H9 (cell line): ENCODE results near the gene PPL. TPM values are rescaled to one million over a fixed set of nuclear protein-coding genes. Genes with fewer than 3 reads are reported as not detected.

Experiments
- DNase-seq: peaks from one replicate; pipeline ENCODE4 v3.0.0-alpha.2; 2017
- H2AFZ ChIP-seq: one replicate; pipeline ENCODE4 v1.6.1; 2013; ENCODE audit warnings: mild to moderate bottlenecking, low read length, control low read depth, moderate library complexity
- H2AK5ac ChIP-seq: 2 replicates; pipeline ENCODE4 v1.6.1; 2013; ENCODE audit warnings: low read length, control low read depth, mixed read lengths; ENCODE audit not compliant: insufficient read length
- H2BK120ac ChIP-seq: one replicate; pipeline ENCODE4 v1.6.1; 2013; ENCODE audit warnings: low read depth, mild to moderate bottlenecking, low read length, control low read depth, inconsistent platforms; ENCODE audit not compliant: poor library complexity, severe bottlenecking
- H2BK12ac ChIP-seq: 2 replicates; pipeline ENCODE4 v1.6.1; 2013; ENCODE audit warnings: low read length, control low read depth, mixed read lengths, low read depth; ENCODE audit not compliant: insufficient read length
- H2BK15ac ChIP-seq: 2 replicates; pipeline ENCODE4 v1.6.1; 2013; ENCODE audit warnings: low read depth, low read length, control low read depth
- H2BK20ac ChIP-seq: one replicate; pipeline ENCODE4 v1.6.1; 2013; ENCODE audit warnings: low read depth, mild to moderate bottlenecking, low read length, control low read depth, inconsistent platforms; ENCODE audit not compliant: poor library complexity, severe bottlenecking
- H2BK5ac ChIP-seq: 2 replicates; pipeline ENCODE4 v1.6.1; 2013; ENCODE audit warnings: low read length, control low read depth, mixed read lengths; ENCODE audit not compliant: insufficient read length
- H3K14ac ChIP-seq: 2 replicates; pipeline ENCODE4 v1.6.1; 2013; ENCODE audit warnings: low read length, control low read depth; ENCODE audit not compliant: insufficient read depth
- H3K18ac ChIP-seq: 2 replicates; pipeline ENCODE4 v1.6.1; 2013; ENCODE audit warnings: low read depth, mild to moderate bottlenecking, mixed read lengths, low read length, control low read depth; ENCODE audit not compliant: insufficient read length
- H3K23ac ChIP-seq: 2 replicates; pipeline ENCODE4 v1.6.1; 2013; ENCODE audit warnings: low read length, control low read depth, mixed read lengths, low read depth; ENCODE audit not compliant: insufficient read length
- H3K23me2 ChIP-seq: 2 replicates; pipeline ENCODE4 v1.6.1; 2013; ENCODE audit warnings: low read depth, mild to moderate bottlenecking, mixed read lengths, low read length, control low read depth; ENCODE audit not compliant: insufficient read length, poor library complexity, severe bottlenecking
- H3K27ac ChIP-seq: 2 replicates; pipeline ENCODE4 v1.5.1; 2013; ENCODE audit warnings: low read length, control low read depth, mixed read lengths, low read depth; ENCODE audit not compliant: insufficient read length
- H3K27me3 ChIP-seq: 2 replicates; pipeline ENCODE4 v1.6.1; 2013; ENCODE audit warnings: low read length, control low read depth, inconsistent platforms; ENCODE audit not compliant: insufficient read depth
- H3K4ac ChIP-seq: 2 replicates; pipeline ENCODE4 v1.6.1; 2013; ENCODE audit warnings: low read depth, mild to moderate bottlenecking, control low read depth, inconsistent platforms, low read length, moderate library complexity
- H3K4me1 ChIP-seq: 2 replicates; pipeline ENCODE4 v1.6.1; 2013; ENCODE audit warnings: low read length, control low read depth, inconsistent platforms; ENCODE audit not compliant: insufficient read depth
- H3K4me2 ChIP-seq: 2 replicates; pipeline ENCODE4 v1.6.1; 2013; ENCODE audit warnings: low read length, control low read depth, mixed read lengths; ENCODE audit not compliant: insufficient read length, insufficient read depth
- H3K56ac ChIP-seq: 2 replicates; pipeline ENCODE4 v1.6.1; 2013; ENCODE audit warnings: low read depth, mild to moderate bottlenecking, mixed read lengths, low read length, control low read depth; ENCODE audit not compliant: insufficient read length
- H3K79me1 ChIP-seq: 2 replicates; pipeline ENCODE4 v1.6.1; 2013; ENCODE audit warnings: low read depth, mild to moderate bottlenecking, moderate library complexity, low read length, control low read depth, inconsistent platforms; ENCODE audit not compliant: insufficient read depth, poor library complexity, severe bottlenecking
- H3K79me2 ChIP-seq: 2 replicates; pipeline ENCODE4 v1.6.1; 2013; ENCODE audit warnings: low read length, control low read depth, inconsistent platforms; ENCODE audit not compliant: insufficient read depth
- H3K9ac ChIP-seq: 2 replicates; pipeline ENCODE4 v1.6.1; 2013; ENCODE audit warnings: low read length, control low read depth, mixed read lengths; ENCODE audit not compliant: insufficient read length; ENCODE audit errors: extremely low read depth
- H3K9me3 ChIP-seq: one replicate; pipeline ENCODE4 v1.6.1; 2013; ENCODE audit warnings: low read depth, low read length, inconsistent platforms; ENCODE audit not compliant: control insufficient read depth
- H3T11ph ChIP-seq: one replicate; pipeline ENCODE4 v1.6.1; 2013; ENCODE audit warnings: mild to moderate bottlenecking, low read length, control low read depth, inconsistent platforms
- H4K20me1 ChIP-seq: one replicate; pipeline ENCODE4 v1.6.1; 2013; ENCODE audit not compliant: control insufficient read depth, insufficient read length, insufficient read depth
- H4K5ac ChIP-seq: 2 replicates; pipeline ENCODE4 v1.6.1; 2013; ENCODE audit warnings: low read depth, mild to moderate bottlenecking, mixed read lengths, low read length, control low read depth; ENCODE audit not compliant: insufficient read length
- H4K8ac ChIP-seq: replicated peaks from 2 replicates; pipeline ENCODE4 v1.6.1; 2013; ENCODE audit warnings: low read length, control low read depth, mixed read lengths, low read depth; ENCODE audit not compliant: insufficient read length
- H4K91ac ChIP-seq: 2 replicates; pipeline ENCODE4 v1.6.1; 2013; ENCODE audit warnings: low read depth, mild to moderate bottlenecking, moderate library complexity, mixed read lengths, low read length, control low read depth; ENCODE audit not compliant: insufficient read length
- H3K27ac Mint-ChIP-seq, 3 experiments: 2 replicates in 2 of 3; 3 replicates in 1 of 3; pipeline ENCODE4 v1.8.0; 2020 to 2021; ENCODE audit warnings: mixed read lengths in 3 of 3, mild to moderate bottlenecking in 1 of 3, moderate library complexity in 1 of 3
- H3K27me3 Mint-ChIP-seq: 2 replicates; pipeline ENCODE4 v1.8.0; 2021; ENCODE audit warnings: low read depth, mild to moderate bottlenecking, moderate library complexity, mixed read lengths
- H3K36me3 Mint-ChIP-seq, 3 experiments: 2 replicates in 2 of 3; 3 replicates in 1 of 3; pipeline ENCODE4 v1.8.0; 2020 to 2021; ENCODE audit warnings: low read depth in 3 of 3, mixed read lengths in 3 of 3; ENCODE audit not compliant: insufficient read depth in 1 of 3
- H3K4me1 Mint-ChIP-seq, 2 experiments: 2 replicates each; pipeline ENCODE4 v1.8.0; 2020; ENCODE audit warnings: mixed read lengths in 2 of 2
- H3K4me3 Mint-ChIP-seq, 2 experiments: 2 replicates in 1 of 2; 3 replicates in 1 of 2; pipeline ENCODE4 v1.8.0; 2020 to 2021; ENCODE audit warnings: mild to moderate bottlenecking in 2 of 2, mixed read lengths in 2 of 2, moderate library complexity in 1 of 2
- H3K9me3 Mint-ChIP-seq, 2 experiments: 2 replicates in 1 of 2; 3 replicates in 1 of 2; pipeline ENCODE4 v1.8.0; 2020; ENCODE audit warnings: mild to moderate bottlenecking in 2 of 2, mixed read lengths in 2 of 2, moderate library complexity in 1 of 2
- WGBS: extraction: QIAGEN DNeasy Blood & Tissue Kit; methylation state at CpG from one replicate; pipeline ENCODE4 v1.1.7; 2013; ENCODE audit warnings: missing lambda C conversion rate, low lambda C conversion rate, mixed read lengths; ENCODE audit not compliant: insufficient read length; ENCODE audit errors: extremely low coverage; 5-methylcytosine and 5-hydroxymethylcytosine counted together
- total RNA-seq: library from RNA; stranded (reverse); gene quantifications from 2 replicates; pipeline ENCODE4 v1.2.1, GENCODE V29; 2021
- TF ChIP-seq, protein P1 (sequence below): fragments of 200-600 bp; sonication (generic); conservative IDR thresholded peaks from 3 replicates; pipeline ENCODE4 v1.8.0; 2021; ENCODE audit warnings: antibody characterized with exemption, mild to moderate bottlenecking

The PPL gene
- total RNA-seq, 1 experiment from 2014 or later = 29.2 TPM

DNA sequence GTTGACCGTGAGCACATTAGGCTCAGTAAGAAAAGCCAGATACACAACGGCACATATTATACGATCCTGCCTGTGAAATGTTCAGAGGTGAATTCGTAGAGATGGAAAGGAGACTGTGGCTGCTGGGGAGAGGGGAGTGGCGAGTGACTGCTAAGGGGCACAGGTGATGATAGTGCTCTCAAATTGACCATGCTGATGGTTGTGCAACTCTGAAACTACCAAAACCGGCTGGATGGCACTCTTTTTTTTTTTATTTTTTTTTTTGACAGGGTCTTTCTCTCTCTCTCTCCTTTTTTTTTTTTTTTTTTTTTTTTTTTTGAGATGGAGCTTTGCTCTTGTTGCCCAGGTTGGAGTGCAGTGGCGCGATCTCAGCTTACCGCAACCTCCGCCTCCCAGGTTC is 13.0 kb upstream of the PPL start:
- Histone ChIP-seq H3K27ac (no peak overlapping the region), H3K23ac (no peak overlapping the region), H3K27me3 (no peaks in the 10 kb centered on the region), H3K4me1 (peaks cover 8% of the 10 kb centered on the region; the same call in 1 of the 2 replicates), H2BK20ac (no peak overlapping the region), H3K79me1 (no peaks in the 10 kb centered on the region), H2AK5ac (no peak overlapping the region), H4K5ac (no peak overlapping the region), H3K9ac (no peak overlapping the region), H2BK5ac (no peak overlapping the region), H3K4ac (no peak overlapping the region), H3K18ac (no peak overlapping the region), H4K91ac (no peak overlapping the region), H3K9me3 (no peaks in the 10 kb centered on the region), H4K8ac (no peak overlapping the region), H2BK12ac (no peak overlapping the region), H3K23me2 (no peaks in the 10 kb centered on the region), H4K20me1 (no peaks in the 10 kb centered on the region), H2BK120ac (no peak overlapping the region), H3K56ac (no peak overlapping the region), H3T11ph (no peak overlapping the region), H2BK15ac (no peak overlapping the region), H3K4me2 (no peak overlapping the region), H2AFZ (no peak overlapping the region), H3K14ac (no peak overlapping the region), H3K79me2 (no peaks in the 10 kb centered on the region)
- Mint-ChIP-seq H3K9me3 (no peaks in the 10 kb centered on the region; a peak in 2 of 5 replicates), H3K4me3 (no peak overlapping the region), H3K36me3 (no peaks in the 10 kb centered on the region), H3K27ac (no peak overlapping the region; a peak in 1 of 7 replicates), H3K27me3 (no peaks in the 10 kb centered on the region; the same call in none of the 2 replicates), H3K4me1 (peaks cover 27 to 34% of the 10 kb centered on the region in 2 experiments)
- TF ChIP-seq, protein P1, sequence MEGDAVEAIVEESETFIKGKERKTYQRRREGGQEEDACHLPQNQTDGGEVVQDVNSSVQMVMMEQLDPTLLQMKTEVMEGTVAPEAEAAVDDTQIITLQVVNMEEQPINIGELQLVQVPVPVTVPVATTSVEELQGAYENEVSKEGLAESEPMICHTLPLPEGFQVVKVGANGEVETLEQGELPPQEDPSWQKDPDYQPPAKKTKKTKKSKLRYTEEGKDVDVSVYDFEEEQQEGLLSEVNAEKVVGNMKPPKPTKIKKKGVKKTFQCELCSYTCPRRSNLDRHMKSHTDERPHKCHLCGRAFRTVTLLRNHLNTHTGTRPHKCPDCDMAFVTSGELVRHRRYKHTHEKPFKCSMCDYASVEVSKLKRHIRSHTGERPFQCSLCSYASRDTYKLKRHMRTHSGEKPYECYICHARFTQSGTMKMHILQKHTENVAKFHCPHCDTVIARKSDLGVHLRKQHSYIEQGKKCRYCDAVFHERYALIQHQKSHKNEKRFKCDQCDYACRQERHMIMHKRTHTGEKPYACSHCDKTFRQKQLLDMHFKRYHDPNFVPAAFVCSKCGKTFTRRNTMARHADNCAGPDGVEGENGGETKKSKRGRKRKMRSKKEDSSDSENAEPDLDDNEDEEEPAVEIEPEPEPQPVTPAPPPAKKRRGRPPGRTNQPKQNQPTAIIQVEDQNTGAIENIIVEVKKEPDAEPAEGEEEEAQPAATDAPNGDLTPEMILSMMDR = no peak
- no peak for DNase-seq
- no CpG with 5 or more reads among the region's 10 CpGs for WGBS
